HG03025 (cell line): ENCODE data around the gene HEXD.
"Not testable (repeated sequence)": the region's sequence is repeated elsewhere in the genome, so short reads cannot be mapped to it uniquely, and the experiment has no call there.

Experiments
- ATAC-seq: cut with Tn5 transposase; IDR thresholded peaks from one replicate; pipeline ENCODE4 v1.9.1; 2021; ENCODE audit warnings: mild to moderate bottlenecking, moderate library complexity; ENCODE audit not compliant: unreplicated experiment, low FRiP score

Gene HEXD

DNA sequence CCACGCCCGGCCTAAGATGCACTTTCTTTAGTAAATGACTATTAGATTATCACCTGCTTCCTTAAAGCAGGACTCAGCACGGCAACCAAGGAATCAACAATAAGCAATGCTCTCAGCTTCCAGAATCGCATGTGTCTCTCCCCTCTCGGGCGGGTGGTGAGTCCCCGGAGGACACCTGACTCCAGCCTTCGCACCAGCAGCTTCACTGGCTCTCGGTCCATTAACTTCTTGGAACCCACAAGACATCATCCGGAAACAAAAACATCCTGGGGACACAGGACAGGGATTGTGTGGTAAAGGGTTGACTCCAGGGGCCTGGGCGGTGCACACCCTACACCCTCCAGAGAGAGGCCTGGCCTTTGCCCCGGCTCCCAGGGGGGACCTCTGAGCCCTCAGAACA, 23.9 kb upstream of the HEXD start:
- ATAC-seq = no peak

DNA sequence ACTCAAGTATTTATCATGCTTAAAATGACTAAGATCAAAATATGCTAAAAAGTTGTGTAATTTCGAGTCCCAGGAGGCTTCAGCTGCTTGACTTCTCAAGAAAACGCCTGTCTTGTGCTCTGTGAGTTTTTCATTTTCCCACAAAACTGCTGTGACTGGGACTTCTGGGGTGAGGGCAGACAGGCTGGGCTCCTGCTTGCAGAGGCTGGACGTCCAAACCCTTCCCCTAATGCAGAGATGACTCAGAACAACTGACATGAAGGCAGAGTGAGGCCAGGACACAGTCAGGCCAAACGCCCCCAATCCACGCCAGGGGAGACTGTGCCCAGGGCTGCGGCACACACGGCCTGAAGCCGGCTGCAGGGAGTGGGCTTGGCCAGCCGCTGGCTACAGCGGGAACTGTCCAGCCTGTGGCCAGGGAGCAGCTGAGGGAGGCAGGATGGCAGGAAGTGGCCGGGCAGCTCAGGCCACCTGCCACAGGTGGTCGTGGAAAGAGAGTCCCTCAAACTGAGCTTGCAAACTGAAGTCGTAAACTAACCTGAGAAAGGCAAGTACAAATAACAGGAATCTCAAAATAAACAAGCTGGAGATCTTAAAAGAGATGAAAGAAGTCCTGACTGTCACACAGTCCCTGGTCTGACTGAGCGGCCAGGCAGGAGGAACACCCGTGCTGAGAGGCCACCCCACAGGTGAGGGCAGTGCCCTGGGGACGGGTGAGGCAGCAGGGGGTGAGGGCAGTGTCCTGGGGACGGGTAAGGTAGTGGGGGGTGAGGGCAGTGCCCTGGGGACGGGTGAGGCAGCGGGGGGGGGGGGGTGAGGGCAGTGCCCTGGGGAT, 21.3 kb upstream of the HEXD start:
- ATAC-seq = no peak

DNA sequence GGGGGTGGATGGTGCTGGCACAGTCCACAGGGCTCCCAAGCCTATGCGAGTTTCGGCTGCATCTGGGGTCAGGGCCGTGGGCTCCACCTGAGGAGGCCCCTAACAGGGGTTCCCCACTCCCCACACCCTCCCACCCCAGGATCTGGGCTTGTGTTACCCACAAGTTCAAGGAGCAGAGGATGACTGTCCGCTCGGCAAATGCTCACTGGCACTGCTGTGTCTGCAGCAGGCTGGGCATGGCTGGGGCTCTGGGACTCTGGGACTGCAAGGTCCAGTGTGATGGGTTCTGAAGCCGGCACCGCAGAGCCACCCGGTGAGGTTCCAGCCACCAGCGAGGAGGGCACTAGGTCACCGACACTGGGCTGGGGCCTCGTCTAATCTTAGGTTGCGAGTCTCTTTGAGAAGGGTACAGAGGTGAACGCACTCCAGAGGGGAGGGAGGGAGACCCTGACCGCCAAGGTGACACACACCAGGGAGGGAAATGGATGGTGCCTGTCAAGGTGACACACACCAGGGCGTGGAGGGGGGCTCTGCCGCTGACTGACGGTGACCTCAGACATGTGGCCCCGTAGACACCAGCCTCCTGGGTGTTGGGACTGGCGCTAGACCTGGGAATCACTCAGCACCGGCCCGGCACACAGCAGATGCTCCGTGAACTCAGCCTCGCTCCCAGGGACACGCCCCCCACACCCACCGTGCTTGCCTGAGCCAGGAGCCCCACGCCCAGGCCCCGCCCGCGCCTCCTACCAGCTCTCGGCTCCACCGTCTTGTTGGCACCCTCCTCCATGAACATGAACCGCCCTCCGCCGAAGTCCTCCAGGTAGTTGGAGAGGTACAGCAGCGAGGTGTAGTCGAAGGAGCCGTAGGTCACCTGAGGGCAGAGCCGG, 20.5 kb upstream of the HEXD start:
- ATAC-seq = no peak

DNA sequence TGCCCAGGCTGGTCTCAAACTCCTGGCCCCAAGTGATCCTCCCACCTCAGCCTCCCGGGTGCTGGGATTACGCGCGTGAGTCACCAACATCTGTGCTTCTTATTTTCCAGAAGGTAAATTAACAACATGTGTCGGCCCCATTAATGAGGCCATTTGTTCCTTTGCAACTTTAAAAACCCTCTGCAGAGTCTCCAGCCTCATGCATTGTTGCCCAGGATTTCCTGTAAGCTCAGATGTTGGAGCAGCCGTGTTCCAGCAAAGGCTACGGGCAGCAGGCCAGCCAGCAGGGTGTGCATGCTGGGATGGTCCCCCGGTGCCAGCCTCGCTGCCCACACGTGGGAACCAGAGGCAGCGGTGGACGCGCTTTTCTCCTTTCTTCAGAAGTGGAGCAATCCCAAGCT, 19.1 kb upstream of the HEXD start:
- ATAC-seq = no peak

DNA sequence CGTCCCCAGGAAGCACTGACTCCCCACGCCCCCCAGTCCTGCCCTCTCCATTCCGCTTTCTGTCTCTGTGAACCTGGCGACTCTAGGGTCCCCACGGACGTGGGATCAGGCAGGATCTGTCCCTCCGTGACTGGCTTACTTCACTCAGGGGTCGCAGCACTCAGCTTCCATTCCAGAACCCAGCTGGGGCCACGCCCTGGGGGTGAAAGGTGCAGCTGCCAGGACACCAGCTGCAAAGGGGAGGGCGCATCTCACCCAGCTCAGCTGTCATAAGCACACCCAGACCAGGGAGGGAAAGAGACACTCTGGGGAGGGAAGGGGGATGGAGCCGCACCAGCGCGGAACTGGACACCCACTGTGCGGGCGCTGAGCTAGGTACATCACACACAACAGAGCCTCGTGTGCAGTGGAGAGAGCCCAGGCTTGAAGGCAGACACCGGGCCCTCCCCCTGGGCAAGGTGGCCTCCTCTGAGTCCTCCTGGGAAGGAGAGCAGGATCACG, 18.5 kb upstream of the HEXD start:
- no peak for ATAC-seq

DNA sequence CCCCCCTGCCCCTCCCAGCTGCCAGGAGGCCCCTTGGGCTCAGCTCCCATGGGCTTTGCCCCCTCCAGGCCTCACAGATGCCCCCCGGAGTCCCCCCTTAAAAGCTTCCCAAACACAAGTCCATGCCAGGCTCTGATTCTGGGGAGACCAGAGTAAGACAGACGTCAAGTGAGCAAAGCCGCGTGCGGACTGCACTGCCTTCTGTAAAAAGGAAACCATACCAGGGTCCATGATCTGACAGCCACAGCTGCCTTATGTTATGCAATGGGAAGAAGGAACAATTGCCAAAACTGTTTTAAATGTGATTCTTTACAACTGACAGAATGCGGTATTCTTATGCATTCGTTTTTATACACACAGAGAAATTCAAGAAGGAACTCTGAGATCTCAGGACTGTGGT, 17.9 kb upstream of the HEXD start:
- ATAC-seq = no peak

DNA sequence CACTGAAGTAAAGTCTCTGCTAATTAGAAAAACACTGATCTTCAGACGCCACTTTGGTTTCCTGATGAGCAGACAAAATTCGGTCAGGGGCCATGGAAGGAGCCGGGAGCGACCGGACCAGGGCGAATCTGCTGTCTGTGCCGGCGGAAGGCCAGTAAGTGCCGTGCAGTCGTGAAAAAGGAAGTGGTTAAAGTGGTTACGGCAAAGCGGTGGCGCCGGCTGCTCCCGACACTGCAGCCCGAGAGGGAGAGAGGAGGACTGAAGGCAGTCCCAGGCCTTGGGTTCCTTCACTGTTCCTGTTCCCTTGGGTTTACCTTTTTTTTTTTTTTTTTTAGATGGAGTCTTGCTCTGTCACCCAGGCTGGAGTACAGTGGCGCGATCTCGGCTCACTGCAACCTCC, 17.3 kb upstream of the HEXD start:
- ATAC-seq = no peak

DNA sequence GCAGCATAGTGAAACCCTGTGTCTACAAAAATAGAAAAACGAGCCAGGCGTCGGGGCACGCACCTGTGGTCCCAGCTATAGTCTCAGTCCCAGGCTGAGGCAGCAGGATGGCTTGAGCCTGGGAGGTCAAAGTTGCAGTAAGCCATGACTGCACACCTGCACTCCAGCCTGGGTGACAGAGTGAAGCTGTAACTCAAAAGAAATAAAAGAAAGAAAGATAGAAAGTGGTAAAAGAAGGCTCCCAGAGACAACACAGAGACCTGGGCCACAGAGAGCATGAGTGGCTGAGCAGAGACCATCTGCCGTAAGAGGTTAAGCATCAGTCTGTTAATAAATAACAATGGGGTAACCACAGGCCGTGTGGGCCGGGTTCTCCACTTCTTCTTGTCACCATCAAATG, 15.3 kb upstream of the HEXD start:
- ATAC-seq = no peak

DNA sequence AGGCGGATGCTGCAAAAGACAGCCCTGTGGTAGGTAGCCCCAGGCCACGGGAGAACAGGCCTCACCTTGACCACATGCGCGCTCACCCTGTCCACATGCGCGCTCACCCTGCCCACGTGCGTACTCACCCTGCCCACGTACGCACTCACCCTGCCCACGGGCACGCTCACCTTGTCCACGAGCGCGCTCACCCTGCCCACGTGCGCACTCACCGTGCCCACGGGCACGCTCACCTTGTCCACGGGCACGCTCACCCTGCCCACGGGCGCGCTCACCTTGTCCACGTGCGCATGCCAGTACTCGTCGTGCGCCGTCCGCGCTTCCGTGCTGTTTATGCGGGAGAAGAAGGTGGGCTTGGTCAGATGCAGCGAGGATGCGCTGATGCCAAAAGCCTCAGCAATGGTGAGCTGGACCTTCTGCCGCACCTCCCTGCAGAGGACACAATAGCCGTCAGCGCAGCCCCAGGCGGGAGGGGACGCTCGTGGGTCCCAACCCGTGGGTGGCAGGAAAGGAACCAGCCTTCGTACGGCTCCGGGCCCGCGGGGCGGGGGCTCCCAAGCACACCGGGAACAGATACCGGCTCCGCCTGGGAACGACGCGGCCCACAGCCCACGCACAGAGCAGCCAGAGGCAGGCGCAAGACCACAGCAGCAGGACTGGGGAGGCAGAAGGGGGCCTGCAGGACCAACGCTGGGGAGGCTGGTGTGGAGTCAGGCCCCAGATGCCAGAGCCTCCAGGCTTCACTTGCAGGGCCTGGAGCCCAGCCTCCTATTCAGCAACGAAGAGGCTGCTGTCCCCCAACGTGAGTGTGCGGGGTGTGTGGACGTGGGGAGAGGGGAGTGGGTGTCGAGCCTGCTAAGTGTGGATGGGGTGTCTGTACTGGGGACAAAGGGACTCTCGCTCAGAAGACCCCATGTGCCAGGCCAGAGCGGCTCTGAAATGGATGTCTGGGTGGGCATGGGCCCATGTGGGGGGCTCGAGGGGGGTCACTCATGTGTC, 14.2 kb upstream of the HEXD start:
- no peak for ATAC-seq

DNA sequence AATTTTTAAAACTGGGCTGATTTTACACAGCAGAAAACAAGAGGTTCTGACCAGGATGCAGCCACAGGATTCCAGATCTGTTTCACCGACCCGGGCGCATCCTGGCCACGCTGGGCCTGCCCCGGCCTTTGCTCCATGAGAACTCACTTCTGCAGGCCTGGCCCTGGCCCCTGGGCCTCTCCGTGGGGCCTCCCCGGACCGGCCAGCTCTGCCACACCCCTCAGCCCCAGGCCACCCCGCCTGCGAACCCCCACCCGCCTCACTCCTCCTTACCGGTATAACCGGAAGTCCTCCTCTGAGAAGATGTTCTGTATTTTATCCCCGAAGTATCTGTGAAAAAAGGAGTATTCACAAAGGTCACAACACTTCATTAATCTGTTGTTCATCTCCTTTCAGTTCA, 13.1 kb upstream of the HEXD start:
- ATAC-seq = no peak

DNA sequence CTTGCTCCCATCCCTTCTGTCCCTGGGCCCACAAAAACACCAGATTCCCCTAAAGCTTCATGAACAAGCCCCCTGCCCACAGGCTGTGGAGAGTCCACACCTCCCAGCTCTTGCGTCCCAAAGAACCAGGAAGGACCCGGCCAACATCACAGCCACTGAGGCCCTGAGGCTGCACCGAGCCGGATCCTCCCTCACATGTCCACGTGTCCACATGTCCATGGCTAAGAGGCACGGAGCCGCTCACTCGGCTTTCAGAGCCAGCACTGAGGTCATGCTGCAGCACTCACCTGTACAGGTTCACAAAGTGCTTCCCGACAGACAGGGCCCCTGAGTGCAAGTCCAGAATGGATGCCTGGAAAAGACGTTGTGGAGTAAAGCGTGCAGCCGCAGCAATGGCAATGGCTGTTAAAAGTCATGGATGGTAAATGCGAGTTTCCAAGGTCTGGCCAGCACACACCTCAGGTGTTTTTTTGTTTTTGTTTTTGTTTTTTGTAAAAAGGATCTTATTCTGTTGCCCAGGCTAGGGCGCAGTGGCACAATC, 11.9 kb upstream of the HEXD start:
- no peak for ATAC-seq

DNA sequence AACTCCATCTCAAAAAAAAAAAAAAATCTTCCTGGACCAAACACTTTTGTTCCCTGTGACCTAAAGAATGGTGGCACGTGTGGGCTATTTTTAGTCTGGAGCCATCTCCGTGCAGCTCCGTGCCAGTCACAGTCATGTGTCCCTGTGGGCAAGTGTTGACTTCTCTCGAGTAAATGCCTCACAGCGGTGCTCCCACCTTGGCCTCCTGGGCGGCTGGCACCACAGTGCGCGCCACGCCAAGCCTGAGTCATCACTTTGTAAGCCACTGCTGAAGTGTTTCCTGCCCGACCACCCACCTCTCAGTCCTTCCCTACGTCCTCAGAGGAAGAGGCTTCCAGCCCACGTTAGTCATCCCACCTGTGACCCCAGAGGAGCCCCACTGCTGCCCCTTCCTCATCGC, 10.9 kb upstream of the HEXD start:
- no peak for ATAC-seq

DNA sequence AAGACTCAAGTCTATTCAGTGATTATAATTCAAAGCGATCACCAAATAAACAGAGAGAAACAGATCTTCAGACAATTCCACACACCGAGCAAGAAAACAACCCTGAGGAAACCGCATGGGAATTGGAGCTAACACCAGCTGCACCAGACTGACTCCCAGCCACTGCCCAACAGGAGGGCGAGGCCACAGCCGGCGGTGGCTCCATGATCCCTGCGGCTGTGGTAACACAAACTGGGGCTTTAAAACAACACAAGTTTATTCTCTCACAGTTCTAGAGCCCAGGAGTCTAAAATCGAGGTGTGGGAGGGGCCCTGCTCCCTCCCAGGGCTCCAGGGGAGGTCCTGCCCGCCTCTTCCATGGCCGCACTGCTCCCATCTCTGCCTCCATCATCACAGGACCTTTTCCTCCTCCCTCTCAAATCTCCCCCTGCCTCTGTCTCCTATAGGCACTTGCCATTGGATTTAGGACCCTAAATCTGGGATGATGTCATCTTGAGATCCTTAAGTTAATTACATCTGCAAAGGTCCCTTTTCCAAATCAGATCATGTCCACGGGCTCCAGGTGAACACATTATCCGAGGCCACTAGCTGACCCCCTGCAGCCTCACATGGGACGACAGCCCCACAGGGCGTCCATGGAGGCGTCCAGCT, 9.7 kb upstream of the HEXD start:
- no peak for ATAC-seq

DNA sequence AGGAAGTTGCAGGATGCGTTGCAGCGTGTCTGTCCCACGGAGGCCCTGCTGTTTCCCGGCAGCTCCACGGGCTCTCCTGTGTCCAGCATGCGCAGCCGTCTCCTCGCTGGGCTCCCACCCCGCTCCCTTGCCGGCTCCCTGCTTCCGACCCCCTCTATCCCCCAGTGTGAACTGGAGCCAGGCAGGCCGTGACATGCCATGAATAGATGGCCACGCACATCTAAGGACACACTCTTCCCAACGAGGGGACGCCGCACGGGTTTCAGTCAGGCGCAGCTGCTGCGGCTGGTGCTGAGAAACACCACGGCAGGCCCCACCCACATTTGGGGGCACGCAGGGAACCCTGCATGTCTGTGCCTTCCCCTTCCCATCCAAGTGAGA, 9.2 kb upstream of the HEXD start:
- ATAC-seq = no peak

DNA sequence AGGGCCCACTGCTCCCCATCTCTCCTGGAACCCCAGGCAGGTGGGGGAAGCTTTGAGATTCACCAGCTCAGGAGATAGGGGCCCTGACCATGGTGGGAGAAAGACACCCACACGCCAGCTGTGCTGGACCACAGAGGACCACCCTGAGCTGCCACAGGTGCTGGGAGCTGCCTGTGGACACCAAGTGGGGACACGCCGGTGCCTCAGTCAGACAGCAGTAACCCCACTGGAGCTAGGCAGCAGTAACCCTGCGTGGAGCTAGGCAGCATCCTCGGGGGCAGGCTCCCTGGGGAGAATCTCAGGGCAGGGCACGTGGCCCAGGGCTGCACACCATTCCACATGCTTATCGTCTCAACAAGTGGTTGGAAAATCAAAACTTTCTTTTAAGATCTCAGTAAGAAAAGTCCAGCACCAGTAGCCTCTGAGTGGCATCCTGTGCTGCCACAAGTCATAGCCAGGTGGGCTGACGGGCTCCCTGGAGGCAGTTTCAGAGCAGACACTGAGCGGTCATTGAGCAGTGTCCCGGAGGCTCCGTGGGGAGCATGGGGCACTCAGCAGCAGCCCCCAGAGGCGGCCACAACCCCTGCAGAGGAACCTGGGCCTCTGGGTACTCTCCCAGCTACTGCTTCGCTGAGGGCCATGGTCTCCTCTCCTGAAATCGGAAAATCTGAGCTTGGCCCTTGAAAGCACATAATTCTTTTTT, 8.0 kb upstream of the HEXD start:
- ATAC-seq = no peak

DNA sequence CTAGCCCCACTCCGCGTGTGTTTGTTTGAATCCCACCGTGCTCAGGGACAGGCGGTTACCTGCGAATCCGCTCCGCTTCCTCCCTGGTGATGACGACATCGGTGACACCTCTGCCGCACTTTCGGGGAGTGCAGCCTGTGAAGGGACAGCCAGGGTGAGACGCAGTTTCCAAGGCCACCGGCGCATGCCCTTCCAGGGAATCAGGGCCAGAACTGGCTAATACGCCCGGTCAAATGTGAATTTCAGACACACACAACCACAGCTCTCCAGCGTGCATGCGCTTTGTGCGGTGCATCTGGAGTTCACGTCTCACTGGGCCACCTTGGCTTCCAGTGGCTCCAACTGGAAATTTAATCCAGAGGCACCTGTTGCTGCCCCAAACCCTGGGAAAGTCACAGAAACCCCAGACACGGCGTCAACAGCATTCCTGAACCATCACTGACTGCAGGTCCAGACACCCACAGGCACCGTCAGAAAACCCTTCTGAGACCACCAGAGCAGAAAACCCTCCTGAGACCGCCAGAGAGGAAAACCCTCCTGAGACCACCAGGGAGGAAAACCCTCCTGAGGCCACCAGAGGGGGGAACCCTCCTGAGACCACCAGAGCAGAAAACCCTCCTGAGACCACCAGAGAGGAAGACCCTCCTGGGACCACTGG, 6.6 kb upstream of the HEXD start:
- no peak for ATAC-seq

DNA sequence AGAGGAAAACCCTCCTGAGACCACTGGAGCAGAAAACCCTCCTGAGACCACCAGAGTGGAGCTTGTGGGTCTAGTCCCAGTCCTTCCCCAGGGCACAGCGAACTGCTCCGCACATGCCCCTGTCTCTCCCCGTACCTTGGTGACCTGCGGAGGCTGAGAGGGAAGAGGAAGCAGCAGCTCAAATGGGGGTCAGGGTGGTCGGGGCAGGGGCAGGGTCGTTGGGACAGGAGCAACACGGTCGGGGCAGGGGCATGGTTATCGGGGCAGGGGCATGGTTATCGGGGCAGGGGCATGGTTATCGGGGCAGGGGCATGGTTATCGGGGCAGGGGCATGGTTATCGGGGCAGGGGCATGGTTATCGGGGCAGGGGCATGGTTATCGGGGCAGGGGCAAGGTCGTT, 6.1 kb upstream of the HEXD start:
- not testable (repeated sequence) for ATAC-seq
